Activated naive CD8-positive, alpha-beta T cell treated with anti-CD3 and anti-CD28 coated beads, Interleukin-2, amount 50 U/mL, for 16 hours (primary cell): ENCODE measurements around the gene HIVEP3.

Experiments
- DNase-seq: peaks from one replicate; pipeline ENCODE4 v3.0.0-alpha.2; 2020; ENCODE audit warnings: low read depth, low spot score

Gene HIVEP3

DNA sequence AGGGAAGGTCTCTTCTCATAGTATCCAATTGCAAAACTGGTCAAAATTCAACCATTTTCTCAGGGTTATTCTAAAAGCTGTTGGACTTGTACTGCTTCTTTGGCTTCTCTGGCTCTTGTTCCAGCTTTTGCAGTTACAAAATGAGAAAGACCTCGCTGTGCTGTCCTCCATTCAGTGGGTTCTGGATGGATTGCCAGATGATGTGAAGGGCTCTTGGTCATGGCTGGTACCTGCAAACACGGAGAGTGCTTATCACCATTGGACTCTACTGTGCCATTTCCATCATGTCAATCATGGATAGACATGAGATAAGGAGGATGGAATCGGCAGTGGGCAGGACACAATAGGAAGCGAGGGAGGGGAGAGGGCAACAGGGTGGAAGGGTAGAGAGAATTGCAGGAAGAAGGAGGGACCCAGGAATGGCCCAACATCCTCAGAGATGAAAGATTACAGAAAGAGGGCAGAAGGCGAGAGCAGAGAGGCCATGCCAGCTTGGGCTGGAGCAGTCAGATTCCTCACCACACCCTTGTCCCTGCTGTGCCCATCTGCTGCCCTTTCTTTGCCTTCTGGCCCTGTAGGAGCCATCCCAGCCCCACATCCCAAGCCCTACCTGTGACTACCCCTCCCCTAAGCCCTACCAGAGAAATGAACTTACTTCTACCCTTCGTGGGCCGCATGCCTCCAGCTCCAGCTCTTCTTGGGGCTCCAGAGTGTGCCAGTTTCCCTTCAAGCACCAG is 70.3 kb downstream of the HIVEP3 start:
- DNase-seq: no peak

DNA sequence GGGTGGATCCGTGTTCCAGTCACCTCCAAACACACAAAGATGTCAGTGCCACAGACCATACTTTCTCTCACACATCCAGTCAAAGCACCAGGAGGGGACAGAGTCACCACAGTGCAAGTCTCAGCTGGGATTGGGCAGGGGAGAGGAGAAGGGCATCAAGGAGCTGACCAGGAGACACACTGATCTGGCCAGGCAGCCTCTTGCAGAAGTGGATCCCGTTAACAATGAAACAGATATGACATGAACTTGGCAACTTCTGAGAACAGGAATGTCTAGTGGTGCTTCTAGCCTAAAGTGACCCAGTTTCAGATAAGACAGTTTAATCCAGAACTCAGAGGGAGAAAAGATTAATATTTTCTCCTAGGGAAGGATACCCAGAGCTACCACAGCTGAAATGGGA is 71.0 kb downstream of the HIVEP3 start:
- DNase-seq: no peak

- no peak for DNase-seq
Observed at GRCh38 chr1:41846625-41847405, 71.9 kb downstream of the HIVEP3 start.

DNA sequence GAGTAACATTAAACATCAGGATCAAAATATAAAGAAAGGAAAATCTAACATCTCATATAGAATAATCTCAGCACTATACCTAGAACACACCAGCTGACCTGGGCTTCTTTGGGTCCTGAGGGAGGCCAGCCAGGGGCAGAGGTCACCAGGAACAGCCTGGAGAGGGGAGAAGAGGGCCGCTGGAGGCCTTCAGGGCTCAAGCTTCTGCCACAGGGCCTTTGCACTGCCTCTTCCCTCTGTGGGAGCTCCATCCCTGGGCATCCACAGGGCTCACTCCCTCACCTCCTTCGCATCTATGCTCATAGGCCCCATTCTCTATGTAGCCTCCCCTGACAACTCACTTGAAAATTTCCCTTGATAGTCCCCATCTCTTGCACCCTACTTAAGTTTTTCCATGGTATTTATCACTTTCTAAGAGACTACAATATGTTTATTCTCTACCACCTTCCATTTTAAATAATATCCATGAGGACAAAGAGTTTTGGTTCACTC is 73.9 kb downstream of the HIVEP3 start:
- DNase-seq: no peak

GRCh38 chr1:41844255-41844654 is 74.5 kb downstream of the HIVEP3 start:
- no peak for DNase-seq

GRCh38 chr1:41842993-41843755 is 75.5 kb downstream of the HIVEP3 start:
- DNase-seq: no peak

DNA sequence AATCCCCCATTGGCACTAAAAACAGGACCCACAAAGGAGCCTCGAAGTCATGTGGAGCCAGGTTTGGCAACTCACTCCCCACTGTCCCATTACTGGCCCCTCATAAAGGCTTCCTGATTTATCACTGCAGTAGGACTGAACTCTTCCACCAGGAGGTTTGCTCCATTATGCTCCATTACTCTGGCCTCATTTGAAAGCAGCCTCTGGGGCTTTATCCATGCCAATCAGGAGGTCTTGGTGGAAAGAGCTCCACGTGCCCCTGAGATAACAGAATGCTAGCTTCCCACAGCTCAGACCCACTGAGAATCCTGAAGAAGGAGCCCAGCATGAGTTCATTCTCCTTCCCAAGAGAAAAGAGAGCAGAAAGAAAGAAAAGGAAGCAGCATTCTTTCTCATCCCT is 76.4 kb downstream of the HIVEP3 start:
- DNase-seq: no peak

- DNase-seq: no peak
Observed at GRCh38 chr1:41840592-41841246, 78.0 kb downstream of the HIVEP3 start.

- DNase-seq: no peak
Observed at GRCh38 chr1:41838266-41838665, 80.5 kb downstream of the HIVEP3 start.

DNA sequence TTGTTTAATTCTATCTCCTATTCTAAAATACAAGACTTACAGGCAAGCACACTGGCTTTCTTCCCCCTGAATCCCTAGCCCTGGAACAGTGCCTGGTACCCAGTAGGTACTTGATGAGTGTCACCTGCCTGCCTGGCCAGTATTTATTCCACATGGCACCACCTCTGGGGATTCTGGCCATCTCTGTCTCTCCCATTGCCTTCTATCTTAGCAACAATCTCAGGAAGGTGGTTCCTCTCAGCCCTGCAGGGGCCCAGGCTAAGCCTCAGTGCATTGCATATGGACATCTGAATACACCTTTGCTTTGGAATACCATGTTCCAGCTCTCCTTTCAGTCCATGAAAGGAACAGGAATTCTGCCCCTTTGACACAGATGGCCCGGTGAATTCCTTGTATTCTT is 81.0 kb downstream of the HIVEP3 start:
- no peak for DNase-seq

- DNase-seq: no peak
Observed at GRCh38 chr1:41835485-41835884, 83.2 kb downstream of the HIVEP3 start.

GRCh38 chr1:41833519-41834000 is 85.2 kb downstream of the HIVEP3 start:
- no peak for DNase-seq

- DNase-seq: no peak
Observed at GRCh38 chr1:41830726-41831125, 88.0 kb downstream of the HIVEP3 start.

DNA sequence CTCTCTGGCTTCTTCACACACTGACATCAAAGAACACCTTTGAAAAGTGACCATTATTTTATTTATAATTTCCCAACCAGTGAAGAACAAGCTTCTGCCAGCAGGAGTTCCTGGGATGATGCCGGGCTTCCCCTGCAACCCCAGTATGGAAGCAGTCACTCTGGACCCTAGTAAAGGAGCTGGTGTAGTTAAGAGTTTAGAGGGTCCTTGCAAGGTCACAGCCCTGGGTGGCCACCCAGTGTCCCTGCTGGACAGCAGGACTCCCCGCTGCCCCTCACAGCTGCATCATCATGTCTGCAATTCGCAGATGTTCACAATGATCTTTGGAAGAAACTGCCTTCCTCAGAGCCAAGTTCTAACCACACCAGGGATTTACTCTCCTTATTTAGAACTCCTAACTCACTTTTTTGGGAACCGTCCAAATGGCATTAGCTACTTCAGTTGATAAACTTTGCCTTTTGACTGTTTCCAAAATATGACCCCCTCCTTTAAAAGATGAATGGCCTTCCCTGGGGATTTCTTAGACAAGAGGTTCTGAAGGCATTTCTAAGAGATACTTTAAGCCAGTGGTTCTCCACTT is 90.6 kb downstream of the HIVEP3 start:
- no peak for DNase-seq

- no peak for DNase-seq
Observed at GRCh38 chr1:41823471-41823870, 95.3 kb downstream of the HIVEP3 start.

GRCh38 chr1:41822866-41823265 is 95.9 kb downstream of the HIVEP3 start:
- no peak for DNase-seq

- DNase-seq: no peak
Observed at GRCh38 chr1:41819843-41820242, 98.9 kb downstream of the HIVEP3 start.

DNA sequence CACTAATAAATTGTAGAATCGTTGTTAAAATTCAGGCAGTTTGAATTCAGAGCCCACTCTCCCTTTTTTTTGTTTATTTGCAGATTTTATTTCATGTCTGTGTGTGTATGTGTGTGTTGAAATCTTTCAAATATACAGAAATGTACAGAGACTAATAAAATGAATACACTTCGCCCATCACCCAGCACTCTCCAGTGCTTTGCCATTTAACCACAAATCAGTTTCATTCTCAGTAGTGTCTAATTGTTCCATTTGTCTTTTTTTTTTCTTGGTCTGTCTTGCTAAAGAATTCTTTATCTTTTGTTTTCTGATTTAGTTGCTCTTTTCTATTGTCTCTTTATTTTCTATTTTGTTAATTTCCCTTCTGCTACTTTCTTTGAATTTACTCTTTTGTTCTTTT is 99.7 kb downstream of the HIVEP3 start:
- DNase-seq: no peak

- DNase-seq: no peak
Observed at GRCh38 chr1:41816061-41816460, 102.7 kb downstream of the HIVEP3 start.

DNA sequence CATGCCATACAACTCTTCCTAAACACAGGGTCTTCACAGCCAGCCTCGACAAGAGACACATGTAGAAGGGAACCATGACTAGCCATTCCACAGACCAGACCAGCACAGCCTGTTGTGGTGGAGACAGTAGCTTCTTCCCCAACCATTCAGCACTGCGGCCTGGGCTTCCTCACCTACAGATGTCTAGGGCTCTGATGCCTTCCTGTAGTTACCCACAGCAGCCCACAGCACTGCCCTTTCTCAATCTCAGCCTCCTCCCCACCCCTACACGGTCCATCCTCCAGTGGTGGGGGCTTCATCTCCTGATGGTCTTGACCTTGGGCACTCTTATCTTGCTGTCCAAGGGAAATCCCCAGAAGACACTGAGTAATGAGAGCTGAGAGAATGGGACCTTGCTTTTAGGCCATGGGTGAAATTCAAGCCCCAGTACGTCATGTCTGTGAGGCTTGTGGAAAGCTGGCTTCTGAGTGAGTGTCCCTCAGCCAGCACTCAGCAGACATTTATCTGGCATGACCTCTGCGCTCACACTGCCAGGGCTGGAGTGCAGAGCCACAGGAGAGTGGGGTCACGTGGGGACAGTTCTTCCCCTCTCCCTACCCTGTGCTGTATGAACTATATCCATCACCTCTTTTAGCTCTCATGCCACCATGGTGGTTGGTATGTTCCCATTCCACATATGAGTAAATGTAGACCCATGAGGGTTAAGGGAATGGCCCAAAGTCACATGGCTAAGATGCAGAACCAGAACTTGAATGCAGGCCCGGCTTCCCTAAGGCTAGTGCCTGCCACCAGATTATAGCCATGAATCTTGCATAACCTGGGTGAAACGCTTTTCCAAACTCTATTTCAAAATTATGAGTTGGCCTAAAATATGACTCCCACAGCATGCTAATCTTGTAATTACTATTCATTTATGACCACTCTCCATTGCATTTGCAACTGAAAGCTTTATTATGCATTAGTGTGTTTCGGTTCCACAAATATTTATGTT is 104.7 kb downstream of the HIVEP3 start:
- no peak for DNase-seq
